ENCODE measurements around the gene ROS1.

The ROS1 gene

DNA sequence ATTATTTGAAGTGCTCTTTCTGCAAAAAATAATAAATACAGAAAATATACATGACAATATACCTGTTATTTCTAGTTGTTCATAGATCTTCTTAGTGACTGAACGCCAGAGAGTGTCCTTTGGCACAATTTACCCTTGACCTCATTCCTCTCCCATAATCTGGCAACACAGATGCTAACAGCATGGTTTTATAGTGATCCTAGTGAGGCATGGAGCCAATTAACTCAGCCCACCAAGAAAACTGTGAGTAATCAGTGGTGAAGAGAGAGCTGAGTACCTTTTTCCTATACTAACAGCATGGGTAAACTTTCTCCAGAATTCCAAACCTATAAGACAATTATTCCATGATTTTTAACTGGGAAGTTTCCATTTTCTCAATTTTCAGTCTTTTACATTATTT, 99.3 kb downstream of the ROS1 start:
- H2BK120ac ChIP-seq (ENCODE audit: low read depth, low read length), result no peak overlapping the region
- no peak overlapping the region for H3K18ac ChIP-seq (ENCODE audit: low read depth in 1 of 2, low read length in 2 of 2)
- no peak for DNase-seq
- H2BK5ac ChIP-seq (ENCODE audit: low read depth, low read length, poor library complexity, severe bottlenecking), result no peak overlapping the region
- no peak overlapping the region for H2BK15ac ChIP-seq (ENCODE audit: low read depth, poor library complexity, severe bottlenecking)
- H3K4ac ChIP-seq (ENCODE audit: low read depth in 1 of 2, low read length in 2 of 2), result no peak overlapping the region
- H3K36me3 ChIP-seq (ENCODE audit: control insufficient read depth in 1 of 2, insufficient read depth in 2 of 2, low read depth in 1 of 2, low read length in 2 of 2), result no peaks in the 10 kb centered on the region
- H3K4me3 ChIP-seq (ENCODE audit: insufficient read depth in 1 of 2, low read depth in 1 of 2, low read length in 2 of 2), result no peak overlapping the region
- H4K8ac ChIP-seq (ENCODE audit: low read length), result no peak overlapping the region
- H3K79me1 ChIP-seq (replicated peaks; ENCODE audit: low read length, poor library complexity, severe bottlenecking), result no peaks in the 10 kb centered on the region
- no peak overlapping the region for H2BK12ac ChIP-seq (ENCODE audit: low read length in 2 of 2)
- H3K9ac ChIP-seq (ENCODE audit: low read length), result no peak overlapping the region
- H3K23ac ChIP-seq (ENCODE audit: low read length in 2 of 2), result no peak overlapping the region
- no peak overlapping the region for H2AK5ac ChIP-seq (ENCODE audit: low read length, severe bottlenecking)
- no peak overlapping the region for H2AFZ ChIP-seq (ENCODE audit: low read depth, low read length)
- no peaks in the 10 kb centered on the region for H3K4me1 ChIP-seq (ENCODE audit: control insufficient read depth, insufficient read depth, low read depth, low read length)
- H3K27me3 ChIP-seq (ENCODE audit: control insufficient read depth in 1 of 2, insufficient read depth in 1 of 2, low read length in 2 of 2), result peaks cover 0 to 3% of the 10 kb centered on the region in 2 experiments
- no CpG with 5 or more reads among the region's 1 CpG for WGBS
- H3K14ac ChIP-seq (ENCODE audit: low read length in 2 of 2), result no peak overlapping the region
- no peaks in the 10 kb centered on the region for H3K9me3 ChIP-seq (ENCODE audit: control insufficient read depth, low read length)
- no peak overlapping the region for H3K27ac ChIP-seq (ENCODE audit: low read length, poor library complexity, severe bottlenecking)
- H3K4me2 ChIP-seq (ENCODE audit: low read length, poor library complexity, severe bottlenecking), result no peak overlapping the region
- H4K91ac ChIP-seq (ENCODE audit: low read length), result no peak overlapping the region

- Histone ChIP-seq H3K9ac (ENCODE audit: low read length) (no peak overlapping the region), H2BK120ac (ENCODE audit: low read depth, low read length) (no peak overlapping the region), H3K9me3 (ENCODE audit: control insufficient read depth, low read length) (no peaks in the 10 kb centered on the region), H2BK5ac (ENCODE audit: low read depth, low read length, poor library complexity, severe bottlenecking) (no peak overlapping the region), H3K36me3 (ENCODE audit: control insufficient read depth in 1 of 2, insufficient read depth in 2 of 2, low read depth in 1 of 2, low read length in 2 of 2) (no peaks in the 10 kb centered on the region), H3K4me3 (ENCODE audit: insufficient read depth in 1 of 2, low read depth in 1 of 2, low read length in 2 of 2) (no peak overlapping the region), H2BK12ac (ENCODE audit: low read length in 2 of 2) (no peak overlapping the region), H2AK5ac (ENCODE audit: low read length, severe bottlenecking) (no peak overlapping the region), H3K4me2 (ENCODE audit: low read length, poor library complexity, severe bottlenecking) (no peak overlapping the region), H4K91ac (ENCODE audit: low read length) (no peak overlapping the region), H3K4me1 (ENCODE audit: control insufficient read depth, insufficient read depth, low read depth, low read length) (no peaks in the 10 kb centered on the region), H3K27ac (ENCODE audit: low read length, poor library complexity, severe bottlenecking) (no peak overlapping the region), H3K27me3 (ENCODE audit: control insufficient read depth in 1 of 2, insufficient read depth in 1 of 2, low read length in 2 of 2) (no peaks in the 10 kb centered on the region), H2BK15ac (ENCODE audit: low read depth, poor library complexity, severe bottlenecking) (no peak overlapping the region), H3K14ac (ENCODE audit: low read length in 2 of 2) (no peak overlapping the region), H2AFZ (ENCODE audit: low read depth, low read length) (no peak overlapping the region), H3K23ac (ENCODE audit: low read length in 2 of 2) (no peak overlapping the region), H3K18ac (ENCODE audit: low read depth in 1 of 2, low read length in 2 of 2) (no peak overlapping the region), H3K4ac (ENCODE audit: low read depth in 1 of 2, low read length in 2 of 2) (no peak overlapping the region), H4K8ac (ENCODE audit: low read length) (no peak overlapping the region), H3K79me1 (replicated peaks; ENCODE audit: low read length, poor library complexity, severe bottlenecking) (no peaks in the 10 kb centered on the region)
- WGBS, result 45% methylated on average over 2 of the region's 4 CpGs
- DNase-seq, result peak; percentile 17
Observed at GRCh38 chr6:117317261-117317660, 108.5 kb downstream of the ROS1 start.

- H3K18ac ChIP-seq (ENCODE audit: low read depth in 1 of 2, low read length in 2 of 2), result no peak overlapping the region
- H2BK120ac ChIP-seq (ENCODE audit: low read depth, low read length), result no peak overlapping the region
Observed at GRCh38 chr6:117311726-117312125, 114.0 kb downstream of the ROS1 start.

DNA sequence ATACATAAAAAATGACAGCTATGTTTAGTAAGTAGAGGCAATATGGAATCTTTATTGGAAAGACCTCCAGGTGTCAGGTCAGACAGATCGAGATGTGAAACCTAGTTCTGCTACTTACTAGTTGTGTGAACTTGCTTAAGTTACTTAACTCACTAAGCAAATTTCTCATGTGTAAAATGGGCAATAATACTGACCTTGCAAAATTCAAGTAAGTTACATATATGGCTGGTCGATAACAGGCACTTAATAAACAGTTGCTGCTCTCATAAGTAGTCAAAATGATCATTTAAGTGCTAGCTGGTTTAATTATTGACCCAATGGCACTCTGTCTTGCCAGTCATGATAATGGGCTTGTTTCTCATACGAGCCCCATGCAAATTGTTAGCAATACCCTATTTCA, 114.4 kb downstream of the ROS1 start:
- no peak overlapping the region for H2BK5ac ChIP-seq (ENCODE audit: low read depth, low read length, poor library complexity, severe bottlenecking)

More at GRCh38 chr6:117311726-117312125, 114.0 kb downstream of the ROS1 start:
- H2BK15ac ChIP-seq (ENCODE audit: low read depth, poor library complexity, severe bottlenecking), result no peak overlapping the region
- no peak overlapping the region for H2AK5ac ChIP-seq (ENCODE audit: low read length, severe bottlenecking)
- H2BK5ac ChIP-seq (ENCODE audit: low read depth, low read length, poor library complexity, severe bottlenecking), result no peak overlapping the region
- no peak overlapping the region for H3K9ac ChIP-seq (ENCODE audit: low read length)
- no peak overlapping the region for H3K14ac ChIP-seq (ENCODE audit: low read length in 2 of 2)
- H3K9me3 ChIP-seq (ENCODE audit: control insufficient read depth, low read length), result no peaks in the 10 kb centered on the region
- peaks cover 0 to 4% of the 10 kb centered on the region in 2 experiments for H3K27me3 ChIP-seq (ENCODE audit: control insufficient read depth in 1 of 2, insufficient read depth in 1 of 2, low read length in 2 of 2)
- no peak overlapping the region for H4K91ac ChIP-seq (ENCODE audit: low read length)
- H3K4me2 ChIP-seq (ENCODE audit: low read length, poor library complexity, severe bottlenecking), result no peak overlapping the region
- no peak for DNase-seq
- no peak overlapping the region for H3K4ac ChIP-seq (ENCODE audit: low read depth in 1 of 2, low read length in 2 of 2)
- no peaks in the 10 kb centered on the region for H3K4me1 ChIP-seq (ENCODE audit: control insufficient read depth, insufficient read depth, low read depth, low read length)
- no peaks in the 10 kb centered on the region for H3K79me1 ChIP-seq (replicated peaks; ENCODE audit: low read length, poor library complexity, severe bottlenecking)
- no peaks in the 10 kb centered on the region for H3K36me3 ChIP-seq (ENCODE audit: control insufficient read depth in 1 of 2, insufficient read depth in 2 of 2, low read depth in 1 of 2, low read length in 2 of 2)
- WGBS, result 91% methylated on average over 1 of the region's 1 CpG
- no peak overlapping the region for H3K23ac ChIP-seq (ENCODE audit: low read length in 2 of 2)
- no peak overlapping the region for H3K4me3 ChIP-seq (ENCODE audit: insufficient read depth in 1 of 2, low read depth in 1 of 2, low read length in 2 of 2)
- H4K8ac ChIP-seq (ENCODE audit: low read length), result no peak overlapping the region
- no peak overlapping the region for H2BK12ac ChIP-seq (ENCODE audit: low read length in 2 of 2)
- no peak overlapping the region for H3K27ac ChIP-seq (ENCODE audit: low read length, poor library complexity, severe bottlenecking)
- no peak overlapping the region for H2AFZ ChIP-seq (ENCODE audit: low read depth, low read length)

More for the DNA sequence above, 114.4 kb downstream of the ROS1 start:
- no peak overlapping the region for H3K18ac ChIP-seq (ENCODE audit: low read depth in 1 of 2, low read length in 2 of 2)
- H3K9me3 ChIP-seq (ENCODE audit: control insufficient read depth, low read length), result no peaks in the 10 kb centered on the region
- no peak overlapping the region for H3K9ac ChIP-seq (ENCODE audit: low read length)
- H3K4me3 ChIP-seq (ENCODE audit: insufficient read depth in 1 of 2, low read depth in 1 of 2, low read length in 2 of 2), result no peak overlapping the region
- no peak overlapping the region for H3K4ac ChIP-seq (ENCODE audit: low read depth in 1 of 2, low read length in 2 of 2)
- no peak overlapping the region for H4K8ac ChIP-seq (ENCODE audit: low read length)
- H2AFZ ChIP-seq (ENCODE audit: low read depth, low read length), result no peak overlapping the region
- H3K27me3 ChIP-seq (ENCODE audit: control insufficient read depth in 1 of 2, insufficient read depth in 1 of 2, low read length in 2 of 2), result peaks cover 0 to 8% of the 10 kb centered on the region in 2 experiments
- H2BK120ac ChIP-seq (ENCODE audit: low read depth, low read length), result no peak overlapping the region
- DNase-seq, result no peak
- no peak overlapping the region for H3K14ac ChIP-seq (ENCODE audit: low read length in 2 of 2)
- H4K91ac ChIP-seq (ENCODE audit: low read length), result no peak overlapping the region
- no peaks in the 10 kb centered on the region for H3K79me1 ChIP-seq (replicated peaks; ENCODE audit: low read length, poor library complexity, severe bottlenecking)
- WGBS, result 57% methylated on average over 3 of the region's 3 CpGs
- H3K36me3 ChIP-seq (ENCODE audit: control insufficient read depth in 1 of 2, insufficient read depth in 2 of 2, low read depth in 1 of 2, low read length in 2 of 2), result no peaks in the 10 kb centered on the region
- H3K4me1 ChIP-seq (ENCODE audit: control insufficient read depth, insufficient read depth, low read depth, low read length), result no peaks in the 10 kb centered on the region
- H2BK12ac ChIP-seq (ENCODE audit: low read length in 2 of 2), result no peak overlapping the region
- H3K27ac ChIP-seq (ENCODE audit: low read length, poor library complexity, severe bottlenecking), result no peak overlapping the region
- no peak overlapping the region for H2BK15ac ChIP-seq (ENCODE audit: low read depth, poor library complexity, severe bottlenecking)
- no peak overlapping the region for H2AK5ac ChIP-seq (ENCODE audit: low read length, severe bottlenecking)
- no peak overlapping the region for H3K4me2 ChIP-seq (ENCODE audit: low read length, poor library complexity, severe bottlenecking)
- H3K23ac ChIP-seq (ENCODE audit: low read length in 2 of 2), result no peak overlapping the region
